H1 (cell line): ENCODE measurements around the gene ORAI3. TPM values are rescaled to one million over a fixed set of nuclear protein-coding genes. Genes with fewer than 3 reads are reported as not detected.

Experiments
- CTCF ChIA-PET: fragments of 300-600 bp; sonication (Branson Sonifier 250); formaldehyde crosslinking; loops from one replicate; lab custom pipeline; 2021; ENCODE audit not compliant: partially characterized antibody; lab: Charles Lee
- POLR2A ChIA-PET: fragments of 300-600 bp; sonication (Branson Sonifier 250); formaldehyde crosslinking; loops from one replicate; lab custom pipeline; 2021; ENCODE audit warnings: inconsistent platforms; ENCODE audit not compliant: partially characterized antibody; lab: Charles Lee
- DNase-seq, 2 experiments: peaks; one replicate each; pipeline versions ENCODE4 v3.0.0 to v3.0.0-alpha.2; 2010 to 2022; ENCODE audit warnings: low spot score in 2 of 2, low read depth in 1 of 2, mixed read lengths in 1 of 2
- FAIRE-seq: peaks from 2 replicates; lab custom pipeline; 2011; peaks lifted over from hg19 to GRCh38; lab: Jason Lieb, UNC
- H2AFZ ChIP-seq: 2 replicates; pipeline ENCODE4 v1.8.1; 2012; ENCODE audit warnings: low read length, inconsistent platforms
- H2AK5ac ChIP-seq: 2 replicates; pipeline ENCODE4 v1.6.1; 2013; ENCODE audit warnings: low read depth, low read length
- H2BK120ac ChIP-seq: replicated peaks from 2 replicates; pipeline ENCODE3; 2013; ENCODE audit warnings: low read depth, low read length, inconsistent platforms
- H2BK12ac ChIP-seq: 2 replicates; pipeline ENCODE4 v1.6.1; 2013; ENCODE audit warnings: low read depth, low read length
- H2BK15ac ChIP-seq: 2 replicates; pipeline ENCODE4 v1.6.1; 2013; ENCODE audit warnings: low read length
- H2BK20ac ChIP-seq: 2 replicates; pipeline ENCODE4 v1.6.1; 2013; ENCODE audit warnings: low read length
- H2BK5ac ChIP-seq: 2 replicates; pipeline ENCODE4 v1.6.1; 2013; ENCODE audit warnings: low read depth, low read length
- H3K14ac ChIP-seq: 2 replicates; pipeline ENCODE4 v1.6.1; 2013; ENCODE audit warnings: inconsistent platforms; ENCODE audit not compliant: insufficient read length
- H3K18ac ChIP-seq: 2 replicates; pipeline ENCODE4 v1.6.1; 2013; ENCODE audit warnings: low read length; ENCODE audit errors: extremely low read depth
- H3K23ac ChIP-seq: 2 replicates; pipeline ENCODE4 v1.6.1; 2013; ENCODE audit warnings: inconsistent platforms; ENCODE audit not compliant: insufficient read length
- H3K23me2 ChIP-seq: 2 replicates; pipeline ENCODE4 v1.6.1; 2013; ENCODE audit warnings: low read depth, low read length
- H3K27ac ChIP-seq: 2 replicates; pipeline ENCODE4 v1.6.1; 2011; ENCODE audit warnings: low read depth, low read length, inconsistent platforms
- H3K27me3 ChIP-seq, 4 experiments: replicated peaks in 1 of 4; 1 replicate in 1 of 4; 2 replicates in 3 of 4; pipeline versions ENCODE4 v1.6.1 to v1.8.1; 2011 to 2013; ENCODE audit warnings: low read length in 3 of 4, mild to moderate bottlenecking in 3 of 4, inconsistent platforms in 2 of 4, mixed read lengths in 2 of 4, moderate library complexity in 1 of 4; ENCODE audit not compliant: control insufficient read depth in 3 of 4, insufficient read depth in 3 of 4; ENCODE audit errors: extremely low read depth in 1 of 4
- H3K36me3 ChIP-seq, 4 experiments: 2 replicates each; pipeline versions ENCODE4 v1.6.1 to v1.8.1; 2011 to 2013; ENCODE audit warnings: mild to moderate bottlenecking in 4 of 4, low read length in 3 of 4, moderate library complexity in 2 of 4, control low read depth in 1 of 4, inconsistent platforms in 1 of 4; ENCODE audit not compliant: insufficient read depth in 4 of 4, control insufficient read depth in 2 of 4
- H3K4ac ChIP-seq: replicated peaks from 2 replicates; pipeline ENCODE3; 2013; ENCODE audit warnings: low read length, low read depth, mixed read lengths, inconsistent platforms; ENCODE audit not compliant: insufficient read length
- H3K4me1 ChIP-seq, 4 experiments: replicated peaks in 1 of 4; 1 replicate in 1 of 4; 2 replicates in 3 of 4; pipeline versions ENCODE4 v1.6.1 to v1.8.1; 2011 to 2013; ENCODE audit warnings: low read length in 3 of 4, inconsistent platforms in 2 of 4, mixed read lengths in 1 of 4; ENCODE audit not compliant: insufficient read depth in 4 of 4, control insufficient read depth in 3 of 4
- H3K4me2 ChIP-seq, 2 experiments: 2 replicates each; pipeline versions ENCODE4 v1.6.1 to v1.8.1; 2011 to 2013; ENCODE audit warnings: low read depth in 2 of 2, low read length in 2 of 2, control low read depth in 1 of 2, inconsistent platforms in 1 of 2, mild to moderate bottlenecking in 1 of 2; ENCODE audit not compliant: insufficient read depth in 1 of 2
- H3K4me3 ChIP-seq, 4 experiments: fragments of 200-600, 300-600 bp in 1 of 4; sonication (generic), shearing (Covaris generic), sonication (Bioruptor Twin) in 1 of 4; 2 replicates each; pipeline versions ENCODE4 v1.5.1 to v1.8.1; 2011 to 2016; ENCODE audit warnings: low read length in 4 of 4, low read depth in 3 of 4, control low read depth in 2 of 4, inconsistent platforms in 2 of 4, mild to moderate bottlenecking in 2 of 4, mixed read lengths in 1 of 4, moderate library complexity in 1 of 4; ENCODE audit not compliant: insufficient read depth in 2 of 4; ENCODE audit errors: extremely low read depth in 1 of 4
- H3K56ac ChIP-seq: replicated peaks from 2 replicates; pipeline ENCODE3; 2013; ENCODE audit warnings: low read depth, mild to moderate bottlenecking, mixed read lengths, low read length, inconsistent platforms; ENCODE audit not compliant: insufficient read length
- H3K79me1 ChIP-seq: 2 replicates; pipeline ENCODE4 v1.6.1; 2013; ENCODE audit warnings: low read depth, low read length, control low read depth
- H3K79me2 ChIP-seq, 2 experiments: 2 replicates each; pipeline versions ENCODE4 v1.6.1 to v1.8.1; 2012 to 2013; ENCODE audit warnings: low read length in 2 of 2, mild to moderate bottlenecking in 2 of 2, inconsistent platforms in 1 of 2; ENCODE audit not compliant: insufficient read depth in 2 of 2, control insufficient read depth in 1 of 2
- H3K9ac ChIP-seq, 4 experiments: replicated peaks in 1 of 4; 1 replicate in 1 of 4; 2 replicates in 3 of 4; pipeline versions ENCODE4 v1.6.1 to v1.8.1; 2011 to 2013; ENCODE audit warnings: low read depth in 3 of 4, low read length in 3 of 4, control low read depth in 2 of 4, mild to moderate bottlenecking in 2 of 4, moderate library complexity in 2 of 4, inconsistent platforms in 1 of 4; ENCODE audit errors: extremely low read depth in 1 of 4
- H3K9me3 ChIP-seq, 2 experiments: 2 replicates each; pipeline versions ENCODE4 v1.6.1 to v1.8.1; 2012 to 2013; ENCODE audit warnings: mild to moderate bottlenecking in 2 of 2, moderate library complexity in 2 of 2, control low read depth in 1 of 2, inconsistent platforms in 1 of 2, low read depth in 1 of 2, low read length in 1 of 2, mixed read lengths in 1 of 2; ENCODE audit not compliant: insufficient read depth in 2 of 2
- H4K20me1 ChIP-seq, 2 experiments: replicated peaks in 1 of 2; 2 replicates each; pipeline versions ENCODE3 to v1.8.1; 2011 to 2013; ENCODE audit warnings: inconsistent platforms in 2 of 2, low read length in 2 of 2, mild to moderate bottlenecking in 1 of 2; ENCODE audit not compliant: insufficient read depth in 2 of 2, control insufficient read depth in 1 of 2
- H4K5ac ChIP-seq: 2 replicates; pipeline ENCODE4 v1.6.1; 2013; ENCODE audit warnings: low read length, low read depth, mixed read lengths, inconsistent platforms; ENCODE audit not compliant: insufficient read length
- H4K8ac ChIP-seq: 2 replicates; pipeline ENCODE4 v1.8.0; 2013; ENCODE audit warnings: mild to moderate bottlenecking, moderate library complexity, low read length, inconsistent platforms; ENCODE audit not compliant: insufficient read depth; ENCODE audit errors: extremely low read depth
- H4K91ac ChIP-seq: replicated peaks from 2 replicates; pipeline ENCODE3; 2013; ENCODE audit warnings: low read length, mixed read lengths, inconsistent platforms; ENCODE audit not compliant: insufficient read length
- CBX5 ChIP-seq: fragments of 300-800, 300-1000 bp; sonication (generic); IDR thresholded peaks from 2 replicates; pipeline ENCODE4 v1.7.1; 2016; ENCODE audit warnings: antibody characterized with exemption, low read length, low read depth
- CBX8 ChIP-seq: fragments of 300-800, 300-1000 bp; sonication (generic); IDR thresholded peaks from 2 replicates; pipeline ENCODE4 v1.7.1; 2016; ENCODE audit warnings: low read depth, low read length, borderline replicate concordance
- CHD2 ChIP-seq: IDR thresholded peaks from 2 replicates; pipeline ENCODE4 v1.6.1; 2012; ENCODE audit warnings: low read length, improper control_type of control experiment
- CREB1 ChIP-seq: IDR thresholded peaks from 2 replicates; pipeline ENCODE4 v1.6.1; 2012; ENCODE audit warnings: inconsistent platforms
- E2F6 ChIP-seq: IDR thresholded peaks from 2 replicates; pipeline ENCODE4 v1.6.1; 2012; ENCODE audit warnings: inconsistent platforms
- EP300 ChIP-seq, 2 experiments: IDR thresholded peaks; 1 replicate in 1 of 2; 2 replicates in 1 of 2; pipeline ENCODE4 v1.6.1; 2011 to 2012; ENCODE audit warnings: low read depth in 2 of 2, low read length in 2 of 2, mild to moderate bottlenecking in 2 of 2, borderline replicate concordance in 1 of 2, inconsistent platforms in 1 of 2, moderate library complexity in 1 of 2
- RBBP5 ChIP-seq: IDR thresholded peaks from 2 replicates; pipeline ENCODE4 v1.7.1; 2012; ENCODE audit warnings: low read depth, mild to moderate bottlenecking, inconsistent platforms, low read length, moderate library complexity, borderline replicate concordance
- SIN3A ChIP-seq, 2 experiments: IDR thresholded peaks in 1 of 2; conservative IDR thresholded peaks in 1 of 2; 2 replicates each; pipeline ENCODE4 v1.6.1; 2011 to 2012; ENCODE audit warnings: low read length in 2 of 2, improper control_type of control experiment in 1 of 2, low read depth in 1 of 2, mild to moderate bottlenecking in 1 of 2
- SIX5 ChIP-seq: IDR thresholded peaks from 2 replicates; pipeline ENCODE4 v1.6.1; 2011; ENCODE audit warnings: mild to moderate bottlenecking, low read depth, low read length
- SRF ChIP-seq: IDR thresholded peaks from 2 replicates; pipeline ENCODE4 v1.6.1; 2011; ENCODE audit warnings: mild to moderate bottlenecking, low read depth, low read length, moderate library complexity
- TCF12 ChIP-seq: IDR thresholded peaks from 2 replicates; pipeline ENCODE4 v1.6.1; 2011; ENCODE audit warnings: low read depth, mild to moderate bottlenecking, low read length
- YY1 ChIP-seq: IDR thresholded peaks from 2 replicates; pipeline ENCODE4 v1.6.1; 2011; ENCODE audit warnings: low read depth, mild to moderate bottlenecking, low read length
- WGBS, 2 experiments: shearing (Covaris generic) in 1 of 2; methylation state at CpG; one replicate each; pipeline versions ENCODE4 v1.1.6 to v1.1.7; 2013 to 2015; ENCODE audit warnings: low lambda C conversion rate in 2 of 2, mixed read lengths in 2 of 2, inconsistent platforms in 1 of 2, low coverage in 1 of 2, missing lambda C conversion rate in 1 of 2; ENCODE audit not compliant: insufficient replicate concordance in 2 of 2, insufficient coverage in 1 of 2, insufficient read length in 1 of 2; ENCODE audit errors: extremely low coverage in 1 of 2, missing lambda C conversion rate in 1 of 2; 5-methylcytosine and 5-hydroxymethylcytosine counted together
- polyA plus RNA-seq, 7 experiments: library from polyadenylated mRNA; depleted of rRNA in 3 of 7; stranded (reverse) in 5 of 7; unstranded in 2 of 7; fragments of >200 nt in 5 of 7; fragments of 200-250 nt in 2 of 7; gene quantifications; 1 replicate in 5 of 7; 2 replicates in 1 of 7; 4 replicates in 1 of 7; pipeline versions ENCODE4 v1.2.1 to v1.2.3, GENCODE V29; 2011 to 2013; ENCODE audit warnings: missing spikeins in 2 of 7, mixed read lengths in 2 of 7
- total RNA-seq: library from RNA; stranded (reverse); fragmentation: NEBNext Ultra II Directional; extraction: Animal tissue kit (Norgen Biotek cat#: 25700); gene quantifications from 2 replicates; pipeline ENCODE4 v1.2.1, GENCODE V29; 2021

Gene ORAI3
- total and polyA plus RNA-seq, 2 of the 8 experiments (the other 6 are each of a cell fraction or from before 2014, with no cell fraction given), result 8.7 to 24.5 TPM

DNA sequence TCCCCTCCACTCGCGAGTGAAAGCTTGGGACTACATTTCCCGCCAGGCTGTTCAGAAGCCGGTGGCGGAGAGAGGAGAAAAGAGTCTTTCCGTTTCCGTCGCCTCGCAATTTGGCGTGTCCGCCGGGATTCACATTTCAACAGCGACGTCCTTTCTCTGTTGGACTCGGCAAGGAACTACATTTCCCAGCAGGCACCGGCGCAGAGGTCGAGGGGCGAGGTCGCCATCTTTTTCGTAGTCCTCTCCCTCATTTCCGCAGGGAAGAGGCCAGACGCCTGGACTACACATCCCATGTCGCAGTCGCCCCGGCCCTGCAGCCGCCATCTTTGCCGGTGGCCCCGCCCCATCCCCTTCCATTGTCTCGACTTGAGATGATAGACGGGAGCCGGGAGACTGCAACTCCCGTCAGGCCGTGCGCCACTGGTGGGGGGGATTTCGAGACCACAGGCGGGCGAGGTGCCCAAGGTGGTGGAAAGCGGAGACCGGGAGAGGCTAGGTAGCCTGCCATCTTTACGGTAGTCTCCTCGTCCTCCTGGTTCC lies 26.4 kb upstream of the ORAI3 start:
- ChIA-PET CTCF (interaction anchor here (0.8 kb wide), 1 partner anchor 77 kb away, joined by 4 read pairs; no protein-coding TSS in a partner anchor), POLR2A (interaction anchor here (0.7 to 1.6 kb wide), 8 partner anchors 13 to 148 kb away, joined by 3 to 4 read pairs (median 3); no protein-coding TSS in a partner anchor)
- no peaks in the 10 kb centered on the region for H3K9me3 ChIP-seq
- peak overlapping the region; percentile 54 to 88 (median 84) for H3K4me3 ChIP-seq
- DNase-seq, result peak; percentile 98 to 100
- 1% methylated on average over 42 of the region's 42 CpGs; no CpG with 5 or more reads in 1 of the 2 experiments for WGBS, 2 experiments
- H2BK120ac ChIP-seq, result no peak overlapping the region
- H2AFZ ChIP-seq, result peak overlapping the region; percentile 83
- H4K20me1 ChIP-seq, result peaks cover 2 to 3% of the 10 kb centered on the region in 2 experiments
- H2BK5ac ChIP-seq, result peak overlapping the region; percentile 99
- H3K4me1 ChIP-seq, result peaks cover 0 to 9% (median 2%) of the 10 kb centered on the region in 4 experiments; a peak in 4 of 7 replicates
- no peak overlapping the region for H2BK15ac ChIP-seq
- no peak overlapping the region for H3K23ac ChIP-seq
- peak overlapping the region; percentile 98 for H3K27ac ChIP-seq
- H3K79me1 ChIP-seq, result peaks cover 4% of the 10 kb centered on the region
- H3K27me3 ChIP-seq, result no peaks in the 10 kb centered on the region
- peak overlapping the region; percentile 96 for H4K91ac ChIP-seq
- H2BK12ac ChIP-seq, result peak overlapping the region; percentile 97; the same call in 1 of the 2 replicates
- H4K5ac ChIP-seq, result peak overlapping the region; percentile 41
- H3K4me2 ChIP-seq, result peak overlapping the region; percentile 55 to 91
- FAIRE-seq, result no peak
- H3K36me3 ChIP-seq, result peaks cover 0 to 2% (median 0%) of the 10 kb centered on the region in 4 experiments; a peak in 2 of 8 replicates
- H3K56ac ChIP-seq, result peak overlapping the region; percentile 70
- H3K9ac ChIP-seq, result peak overlapping the region; percentile 37 to 94 (median 85)
- H3K79me2 ChIP-seq, result peaks cover 0 to 10% of the 10 kb centered on the region in 2 experiments; a peak in 2 of 4 replicates
- no peak overlapping the region for H2AK5ac ChIP-seq
- H3K18ac ChIP-seq, result peak overlapping the region; percentile 85; the same call in 1 of the 2 replicates
- no peak overlapping the region for H2BK20ac ChIP-seq
- peak overlapping the region; percentile 98 for H4K8ac ChIP-seq
- H3K4ac ChIP-seq, result no peak overlapping the region
- no peak overlapping the region for H3K14ac ChIP-seq
- peaks cover 8% of the 10 kb centered on the region; the same call in 1 of the 2 replicates for H3K23me2 ChIP-seq
- TF ChIP-seq EP300 (IDR thresholded peaks at IDR 0.05; ENCODE audit: borderline replicate concordance in 1 of 2, low read depth in 2 of 2, low read length in 2 of 2) (no peak), SIN3A (conservative IDR thresholded peaks at IDR 0.05 in 1 of 2, IDR thresholded peaks at IDR 0.05 in 1 of 2; ENCODE audit: low read depth in 1 of 2, low read length in 2 of 2) (peak in 1 of 2 experiments; percentile 1; a peak in 1 of 4 replicates), CBX5 (no peak), CBX8 (no peak), E2F6 (no peak), SIX5 (peak; percentile 97), YY1 (peak; percentile 98), RBBP5 (peak; percentile 41; the same call in 1 of the 2 replicates), CREB1 (peak; percentile 96), CHD2 (peak; percentile 87), TCF12 (no peak), SRF (peak; percentile 66)
